Cardiac septum (tissue), 1 donor: ENCODE data around the gene KCNF1. TPM values are rescaled to one million over a fixed set of nuclear protein-coding genes. Genes with fewer than 3 reads are reported as not detected.
"Not testable (repeated sequence)": the region's sequence is repeated elsewhere in the genome, so short reads cannot be mapped to it uniquely, and the experiment has no call there.

Experiments used
- DNase-seq: peaks from one replicate; pipeline ENCODE4 v3.0.0-alpha.2; 2020; ENCODE audit warnings: low spot score
- intact Hi-C: fragments of 100-400 bp; cut with DNase I; formaldehyde crosslinking; loops from one replicate; pipeline ENCODE4 v1.14.0; 2022
- total RNA-seq: library from RNA; stranded (reverse); fragmentation: NEBNext Ultra II Directional; extraction: Animal tissue kit (Norgen Biotek cat#: 25700); gene quantifications from one replicate; pipeline ENCODE4 v1.2.1, GENCODE V29; 2021
- donor health status: DM: no; HTN: no; CAD: no.

KCNF1 gene
- total RNA-seq, 1 donor from 2014 or later = 0.27 TPM

- intact Hi-C loops = no loop called here
- no peak for DNase-seq
These were observed 43.4 kb downstream of the KCNF1 start for GRCh38 chr2:10954856-10955818.

GRCh38 chr2:10956006-10956790, 44.5 kb downstream of the KCNF1 start:
- intact Hi-C loops = no loop called here
- no peak for DNase-seq

- intact Hi-C loops = no loop called here
These were observed 45.7 kb downstream of the KCNF1 start for GRCh38 chr2:10957391-10957790.

GRCh38 chr2:10958452-10958851, 46.7 kb downstream of the KCNF1 start:
- DNase-seq = not testable (repeated sequence)

More at GRCh38 chr2:10957391-10957790, 45.7 kb downstream of the KCNF1 start:
- DNase-seq = no peak

GRCh38 chr2:10960606-10961489, 49.1 kb downstream of the KCNF1 start:
- intact Hi-C loops = no loop called here
- DNase-seq = no peak

More at GRCh38 chr2:10958452-10958851, 46.7 kb downstream of the KCNF1 start:
- intact Hi-C loops = not testable (repeated sequence)

GRCh38 chr2:10961490-10961875, 49.7 kb downstream of the KCNF1 start:
- intact Hi-C loops = no loop called here
- DNase-seq = no peak

- intact Hi-C loops = no loop called here
- no peak for DNase-seq
These were observed 50.3 kb downstream of the KCNF1 start for GRCh38 chr2:10962004-10962403.

- intact Hi-C loops = no loop called here
- DNase-seq = no peak
These were observed 51.4 kb downstream of the KCNF1 start for GRCh38 chr2:10963155-10963554.

Other genes starting within 250 kb of the KCNF1 start
- 18.5 TPM for gene NOL10, start 222.0 kb upstream of the KCNF1 start, total RNA-seq
- 0.24 TPM for gene ATP6V1C2, start 190.3 kb upstream of the KCNF1 start, total RNA-seq
- 130 TPM for gene PDIA6, start 99.1 kb upstream of the KCNF1 start, total RNA-seq
- 9.7 TPM for gene SLC66A3, start 243.5 kb downstream of the KCNF1 start, total RNA-seq